HL-60 (cell line): Measurements from ENCODE around the gene CYTIP.

Experiments
- DNase-seq, 2 experiments: peaks; one replicate each; pipeline ENCODE4 v3.0.0-alpha.2; 2010 to 2020; ENCODE audit warnings: low read depth in 1 of 2, low spot score in 1 of 2
- H3K27ac ChIP-seq: fragments of 250-450 bp; sonication (Bioruptor Pico); replicated peaks from 2 replicates; pipeline ENCODE4 v1.5.1; 2020; ENCODE audit warnings: mild to moderate bottlenecking, moderate library complexity
- H3K27me3 ChIP-seq: fragments of 250-450 bp; sonication (Bioruptor Pico); 2 replicates; pipeline ENCODE4 v1.5.1; 2021; ENCODE audit warnings: mild to moderate bottlenecking, moderate library complexity; ENCODE audit not compliant: insufficient read depth, poor library complexity, severe bottlenecking
- H3K4me3 ChIP-seq: replicated peaks from 2 replicates; pipeline ENCODE4 v1.5.1; 2011; ENCODE audit warnings: mild to moderate bottlenecking, control low read depth, low read length; ENCODE audit not compliant: insufficient read depth
- GABPA ChIP-seq: IDR thresholded peaks from 2 replicates; pipeline ENCODE4 v1.6.1; 2012; ENCODE audit warnings: low read depth
- POLR2AphosphoS5 ChIP-seq: IDR thresholded peaks from 2 replicates; pipeline ENCODE4 v1.6.1; 2012; ENCODE audit warnings: low read depth
- SPI1 ChIP-seq: IDR thresholded peaks from 2 replicates; pipeline ENCODE4 v1.6.1; 2012; ENCODE audit warnings: low read depth, mild to moderate bottlenecking, borderline replicate concordance
- TF ChIP-seq, protein P1 (sequence below): IDR thresholded peaks from one replicate; pipeline ENCODE4 v1.5.1; 2011; ENCODE audit warnings: low read length, control low read depth, inconsistent platforms; ENCODE audit not compliant: insufficient read depth
- TF ChIP-seq, protein P2 (sequence below): IDR thresholded peaks from 2 replicates; pipeline ENCODE4 v1.6.1; 2012; ENCODE audit warnings: low read depth; ENCODE audit not compliant: insufficient replicate concordance

CYTIP gene

GRCh38 chr2:157427922-157428303, 16.0 kb downstream of the CYTIP start:
- TF ChIP-seq, protein P1, sequence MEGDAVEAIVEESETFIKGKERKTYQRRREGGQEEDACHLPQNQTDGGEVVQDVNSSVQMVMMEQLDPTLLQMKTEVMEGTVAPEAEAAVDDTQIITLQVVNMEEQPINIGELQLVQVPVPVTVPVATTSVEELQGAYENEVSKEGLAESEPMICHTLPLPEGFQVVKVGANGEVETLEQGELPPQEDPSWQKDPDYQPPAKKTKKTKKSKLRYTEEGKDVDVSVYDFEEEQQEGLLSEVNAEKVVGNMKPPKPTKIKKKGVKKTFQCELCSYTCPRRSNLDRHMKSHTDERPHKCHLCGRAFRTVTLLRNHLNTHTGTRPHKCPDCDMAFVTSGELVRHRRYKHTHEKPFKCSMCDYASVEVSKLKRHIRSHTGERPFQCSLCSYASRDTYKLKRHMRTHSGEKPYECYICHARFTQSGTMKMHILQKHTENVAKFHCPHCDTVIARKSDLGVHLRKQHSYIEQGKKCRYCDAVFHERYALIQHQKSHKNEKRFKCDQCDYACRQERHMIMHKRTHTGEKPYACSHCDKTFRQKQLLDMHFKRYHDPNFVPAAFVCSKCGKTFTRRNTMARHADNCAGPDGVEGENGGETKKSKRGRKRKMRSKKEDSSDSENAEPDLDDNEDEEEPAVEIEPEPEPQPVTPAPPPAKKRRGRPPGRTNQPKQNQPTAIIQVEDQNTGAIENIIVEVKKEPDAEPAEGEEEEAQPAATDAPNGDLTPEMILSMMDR: no peak
- TF ChIP-seq POLR2AphosphoS5: no peak
- no peak for TF ChIP-seq GABPA
- TF ChIP-seq SPI1: no peak
- TF ChIP-seq, protein P2, sequence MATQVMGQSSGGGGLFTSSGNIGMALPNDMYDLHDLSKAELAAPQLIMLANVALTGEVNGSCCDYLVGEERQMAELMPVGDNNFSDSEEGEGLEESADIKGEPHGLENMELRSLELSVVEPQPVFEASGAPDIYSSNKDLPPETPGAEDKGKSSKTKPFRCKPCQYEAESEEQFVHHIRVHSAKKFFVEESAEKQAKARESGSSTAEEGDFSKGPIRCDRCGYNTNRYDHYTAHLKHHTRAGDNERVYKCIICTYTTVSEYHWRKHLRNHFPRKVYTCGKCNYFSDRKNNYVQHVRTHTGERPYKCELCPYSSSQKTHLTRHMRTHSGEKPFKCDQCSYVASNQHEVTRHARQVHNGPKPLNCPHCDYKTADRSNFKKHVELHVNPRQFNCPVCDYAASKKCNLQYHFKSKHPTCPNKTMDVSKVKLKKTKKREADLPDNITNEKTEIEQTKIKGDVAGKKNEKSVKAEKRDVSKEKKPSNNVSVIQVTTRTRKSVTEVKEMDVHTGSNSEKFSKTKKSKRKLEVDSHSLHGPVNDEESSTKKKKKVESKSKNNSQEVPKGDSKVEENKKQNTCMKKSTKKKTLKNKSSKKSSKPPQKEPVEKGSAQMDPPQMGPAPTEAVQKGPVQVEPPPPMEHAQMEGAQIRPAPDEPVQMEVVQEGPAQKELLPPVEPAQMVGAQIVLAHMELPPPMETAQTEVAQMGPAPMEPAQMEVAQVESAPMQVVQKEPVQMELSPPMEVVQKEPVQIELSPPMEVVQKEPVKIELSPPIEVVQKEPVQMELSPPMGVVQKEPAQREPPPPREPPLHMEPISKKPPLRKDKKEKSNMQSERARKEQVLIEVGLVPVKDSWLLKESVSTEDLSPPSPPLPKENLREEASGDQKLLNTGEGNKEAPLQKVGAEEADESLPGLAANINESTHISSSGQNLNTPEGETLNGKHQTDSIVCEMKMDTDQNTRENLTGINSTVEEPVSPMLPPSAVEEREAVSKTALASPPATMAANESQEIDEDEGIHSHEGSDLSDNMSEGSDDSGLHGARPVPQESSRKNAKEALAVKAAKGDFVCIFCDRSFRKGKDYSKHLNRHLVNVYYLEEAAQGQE: no peak
- no peak overlapping the region for H3K4me3 ChIP-seq
- DNase-seq: no peak
- H3K27me3 ChIP-seq: no peaks in the 10 kb centered on the region
- no peak overlapping the region for H3K27ac ChIP-seq

DNA sequence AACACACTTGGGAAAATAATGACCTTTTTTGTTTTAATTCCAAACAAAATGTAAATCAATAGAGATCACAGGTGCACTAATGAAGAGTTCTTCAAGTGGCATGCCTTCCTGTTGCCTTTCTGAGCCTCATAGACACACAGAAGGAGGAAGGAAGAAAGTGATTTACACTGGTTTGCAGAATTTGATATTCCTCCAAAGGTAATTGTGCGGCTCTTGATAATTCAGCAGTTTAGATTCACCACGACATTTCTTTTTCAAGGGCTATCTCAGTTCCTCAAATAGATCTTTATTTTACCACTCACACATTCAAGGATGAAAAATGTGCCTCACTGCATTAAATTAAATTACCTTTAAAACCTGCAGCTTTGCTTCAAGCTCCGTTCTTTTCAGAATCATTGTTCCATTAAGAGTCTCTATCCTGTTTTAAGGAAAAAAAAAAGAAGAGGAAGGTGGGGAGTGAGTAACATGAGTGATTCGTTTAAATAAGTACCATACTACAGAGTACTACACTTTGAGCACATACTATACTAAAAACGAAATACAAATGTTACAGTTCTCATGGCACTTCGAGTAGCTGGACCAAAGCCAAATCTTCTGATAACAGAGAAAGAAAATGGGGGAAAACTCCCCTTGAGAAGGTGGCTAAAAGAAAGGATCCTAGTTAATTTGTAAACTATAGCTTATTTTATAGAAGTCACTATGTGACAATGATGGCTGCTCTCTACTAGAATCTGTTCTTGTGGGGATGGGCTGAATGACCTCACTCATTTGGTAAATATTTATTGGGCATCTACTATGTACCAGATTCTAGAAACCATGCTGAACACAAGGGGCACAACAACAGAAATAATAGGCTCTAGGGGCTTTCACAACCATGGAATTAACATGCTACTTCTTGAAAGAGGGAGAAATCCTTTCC, 16.6 kb downstream of the CYTIP start:
- H3K27ac ChIP-seq: no peak overlapping the region

DNA sequence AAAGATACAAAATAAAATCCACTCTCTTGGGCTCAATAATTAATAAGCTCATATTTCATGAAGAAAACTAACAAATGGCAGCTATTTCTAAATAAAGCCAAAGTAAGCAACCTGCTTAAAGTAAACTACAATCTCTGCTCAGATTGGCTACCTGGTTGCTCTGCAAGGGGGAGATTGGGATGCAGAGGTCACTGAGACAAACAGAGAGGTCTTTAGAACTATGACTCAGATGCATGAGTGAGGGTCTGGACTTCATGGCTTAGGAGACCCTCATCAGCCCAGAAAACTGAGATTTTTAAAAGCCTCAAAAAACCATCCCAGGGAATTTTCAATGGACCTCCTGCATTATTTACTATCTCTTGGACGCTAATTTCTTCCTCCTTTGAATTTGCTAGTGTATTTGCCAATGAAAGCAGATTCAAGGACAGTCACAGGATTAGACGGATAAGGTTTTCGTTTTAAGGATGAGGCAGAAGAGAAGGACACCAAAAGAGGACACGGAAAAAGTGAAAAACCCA, 17.4 kb downstream of the CYTIP start:
- no peak for DNase-seq
- H3K27ac ChIP-seq: no peak overlapping the region
- no peaks in the 10 kb centered on the region for H3K27me3 ChIP-seq
- H3K4me3 ChIP-seq: no peak overlapping the region
- no peak for TF ChIP-seq POLR2AphosphoS5
- TF ChIP-seq, protein P1: no peak
- TF ChIP-seq SPI1: no peak
- no peak for TF ChIP-seq GABPA
- TF ChIP-seq, protein P2: no peak

More for the DNA sequence above, 16.6 kb downstream of the CYTIP start:
- TF ChIP-seq, protein P1: no peak
- no peak for TF ChIP-seq GABPA
- no peak for TF ChIP-seq SPI1
- TF ChIP-seq, protein P2: no peak
- no peak for TF ChIP-seq POLR2AphosphoS5
- no peak for DNase-seq
- Histone ChIP-seq H3K27me3 (no peaks in the 10 kb centered on the region), H3K4me3 (no peak overlapping the region)
